Neural cell (in vitro differentiated cells): ENCODE results near the gene DOHH. TPM values are rescaled to one million over a fixed set of nuclear protein-coding genes. Genes with fewer than 3 reads are reported as not detected.

Experiments used
- H2AFZ ChIP-seq: fragments of 200-600, 300-800 bp; sonication (generic), shearing (Covaris generic); 2 replicates; pipeline ENCODE4 v1.6.0; 2014; ENCODE audit warnings: low read depth, mild to moderate bottlenecking, antibody characterized with exemption, low read length, moderate library complexity
- H3F3A ChIP-seq: fragments of 200-600 bp; shearing (Covaris generic); 2 replicates; pipeline ENCODE4 v1.6.1; 2016; ENCODE audit warnings: mild to moderate bottlenecking, moderate library complexity, mixed read lengths, antibody characterized with exemption, low read length; ENCODE audit not compliant: insufficient read depth, poor library complexity, severe bottlenecking
- H3K27ac ChIP-seq: fragments of 200-600, 300-800 bp; sonication (generic), shearing (Covaris generic); 2 replicates; pipeline ENCODE4 v1.5.1; 2014; ENCODE audit warnings: mild to moderate bottlenecking, low read length, moderate library complexity
- H3K27me3 ChIP-seq: fragments of 300-800, 200-600 bp; sonication (generic), shearing (Covaris generic); 2 replicates; pipeline ENCODE4 v1.6.0; 2014; ENCODE audit warnings: mild to moderate bottlenecking, low read depth, low read length, moderate library complexity; ENCODE audit not compliant: insufficient read depth
- H3K36me3 ChIP-seq: fragments of 300-800, 200-600 bp; sonication (generic), shearing (Covaris generic); 2 replicates; pipeline ENCODE4 v1.5.1; 2014; ENCODE audit warnings: mild to moderate bottlenecking, antibody characterized with exemption, low read length, moderate library complexity; ENCODE audit not compliant: insufficient read depth
- H3K4me2 ChIP-seq: fragments of 300-800, 200-600 bp; sonication (generic), shearing (Covaris generic); 2 replicates; pipeline ENCODE4 v1.6.0; 2014; ENCODE audit warnings: mild to moderate bottlenecking, low read length
- H3K4me3 ChIP-seq: fragments of 300-800, 200-600 bp; sonication (generic), shearing (Covaris generic); 2 replicates; pipeline ENCODE4 v1.5.1; 2014; ENCODE audit warnings: mild to moderate bottlenecking, low read length, moderate library complexity
- H3K79me2 ChIP-seq: fragments of 200-600 bp; shearing (Covaris generic); replicated peaks from 2 replicates; pipeline ENCODE4 v1.6.0; 2014; ENCODE audit warnings: mild to moderate bottlenecking, low read length, moderate library complexity; ENCODE audit not compliant: insufficient read depth
- H3K9ac ChIP-seq: fragments of 300-800, 200-600 bp; sonication (generic), shearing (Covaris generic); 2 replicates; pipeline ENCODE4 v1.6.1; 2016; ENCODE audit warnings: mild to moderate bottlenecking, low read length, mixed read lengths
- H3K9me2 ChIP-seq: fragments of 200-600 bp; shearing (Covaris generic); 2 replicates; pipeline ENCODE4 v1.6.1; 2016; ENCODE audit warnings: mild to moderate bottlenecking, low read length, mixed read lengths; ENCODE audit not compliant: insufficient read depth
- H3K9me3 ChIP-seq: fragments of 200-600, 300-800 bp; sonication (generic), shearing (Covaris generic); 2 replicates; pipeline ENCODE4 v1.6.1; 2016; ENCODE audit warnings: mild to moderate bottlenecking, mixed run types, low read length, moderate library complexity, mixed read lengths
- H4K20me1 ChIP-seq: fragments of 200-600 bp; shearing (Covaris generic); 2 replicates; pipeline ENCODE4 v1.6.1; 2016; ENCODE audit warnings: mild to moderate bottlenecking, mixed run types; ENCODE audit not compliant: insufficient read depth
- CTCF ChIP-seq: fragments of 450-650 bp; IDR thresholded peaks from 2 replicates; pipeline ENCODE4 v1.5.1; 2014; ENCODE audit warnings: antibody characterized with exemption, mild to moderate bottlenecking, moderate library complexity; ENCODE audit not compliant: poor library complexity, severe bottlenecking
- EP300 ChIP-seq: fragments of 450-650 bp; conservative IDR thresholded peaks from 2 replicates; pipeline ENCODE4 v1.6.1; 2014; ENCODE audit warnings: antibody characterized with exemption, mild to moderate bottlenecking, moderate library complexity; ENCODE audit not compliant: poor library complexity, severe bottlenecking
- EZH2 ChIP-seq: fragments of 200-600, 300-800 bp; shearing (Covaris generic), sonication (generic); IDR thresholded peaks from 2 replicates; pipeline ENCODE4 v1.6.1; 2014; ENCODE audit warnings: antibody characterized with exemption, low read length, borderline replicate concordance, mild to moderate bottlenecking; ENCODE audit not compliant: insufficient read depth, poor library complexity, severe bottlenecking
- MXI1 ChIP-seq: fragments of 450-650 bp; conservative IDR thresholded peaks from 2 replicates; pipeline ENCODE4 v1.6.1; 2014; ENCODE audit warnings: antibody characterized with exemption, mild to moderate bottlenecking; ENCODE audit not compliant: poor library complexity, severe bottlenecking
- POLR2AphosphoS5 ChIP-seq: IDR thresholded peaks from 2 replicates; pipeline ENCODE4 v1.6.1; 2012
- RAD21 ChIP-seq: fragments of 450-650 bp; conservative IDR thresholded peaks from 2 replicates; pipeline ENCODE4 v1.6.1; 2014; ENCODE audit warnings: antibody characterized with exemption, mild to moderate bottlenecking, moderate library complexity
- REST ChIP-seq: IDR thresholded peaks from 2 replicates; pipeline ENCODE4 v1.6.1; 2012; ENCODE audit warnings: borderline replicate concordance
- SMC3 ChIP-seq: fragments of 450-650 bp; conservative IDR thresholded peaks from 2 replicates; pipeline ENCODE4 v1.6.1; 2014; ENCODE audit warnings: antibody characterized with exemption, mild to moderate bottlenecking, moderate library complexity; ENCODE audit not compliant: poor library complexity
- TAF1 ChIP-seq: IDR thresholded peaks from 2 replicates; pipeline ENCODE4 v1.6.1; 2012; ENCODE audit warnings: low read depth
- polyA plus RNA-seq: library from polyadenylated mRNA; depleted of rRNA; stranded (reverse); fragments of >200 nt; gene quantifications from 2 replicates; pipeline ENCODE4 v1.2.3, GENCODE V29; 2014

DOHH gene
- polyA plus RNA-seq, 1 donor from 2014 or later = 20.3 TPM

- H3K4me2 ChIP-seq = no peak overlapping the region
- no peaks in the 10 kb centered on the region for H3F3A ChIP-seq
- H3K36me3 ChIP-seq = no peaks in the 10 kb centered on the region
- no peak overlapping the region for H2AFZ ChIP-seq
- no peak overlapping the region for H3K4me3 ChIP-seq
- no peaks in the 10 kb centered on the region for H3K27me3 ChIP-seq
- H3K79me2 ChIP-seq = peaks cover 67% of the 10 kb centered on the region
- no peaks in the 10 kb centered on the region for H3K9me3 ChIP-seq
- TF ChIP-seq EP300 = no peak
- no peak for TF ChIP-seq SMC3
- TF ChIP-seq POLR2AphosphoS5 = no peak
- TF ChIP-seq EZH2 = no peak
- H3K27ac ChIP-seq = no peak overlapping the region
- H3K9me2 ChIP-seq = no peaks in the 10 kb centered on the region
- peaks cover 27% of the 10 kb centered on the region for H4K20me1 ChIP-seq
- H3K9ac ChIP-seq = no peak overlapping the region
These were observed 10.3 kb upstream of the DOHH start for GRCh38 chr19:3510727-3511126.

- no peaks in the 10 kb centered on the region for H3K9me3 ChIP-seq
- no peaks in the 10 kb centered on the region for H3F3A ChIP-seq
- no peak overlapping the region for H3K4me3 ChIP-seq
- no peak overlapping the region for H3K27ac ChIP-seq
- H3K79me2 ChIP-seq = peaks cover 67% of the 10 kb centered on the region
- no peaks in the 10 kb centered on the region for H3K36me3 ChIP-seq
- no peak overlapping the region for H3K4me2 ChIP-seq
- TF ChIP-seq EP300 (no peak), EZH2 (no peak), POLR2AphosphoS5 (no peak), CTCF (no peak), RAD21 (no peak), REST (no peak), TAF1 (no peak), SMC3 (no peak), MXI1 (no peak)
- H3K27me3 ChIP-seq = no peaks in the 10 kb centered on the region
- H3K9me2 ChIP-seq = no peaks in the 10 kb centered on the region
- H2AFZ ChIP-seq = no peak overlapping the region
- H4K20me1 ChIP-seq = peaks cover 27% of the 10 kb centered on the region
- no peak overlapping the region for H3K9ac ChIP-seq
These were observed 9.1 kb upstream of the DOHH start for GRCh38 chr19:3509566-3509989.
